Ishikawa (cell line): ENCODE measurements around the gene ZDHHC4.
A peak's percentile ranks its signal among the peaks of the same experiment; 100 is the strongest.

ENCODE experiments used
- CEBPB ChIP-seq: IDR thresholded peaks from 2 replicates; pipeline ENCODE4 v1.6.1; 2012
- CREB1 ChIP-seq: IDR thresholded peaks from 2 replicates; pipeline ENCODE4 v1.6.1; 2012; ENCODE audit warnings: low read depth
- EGR1 ChIP-seq: IDR thresholded peaks from 2 replicates; pipeline ENCODE4 v1.6.1; 2012
- EP300 ChIP-seq: IDR thresholded peaks from 2 replicates; pipeline ENCODE4 v1.6.1; 2012; ENCODE audit warnings: borderline replicate concordance
- FOXM1 ChIP-seq: IDR thresholded peaks from 2 replicates; pipeline ENCODE4 v1.6.1; 2012; ENCODE audit warnings: low read depth, borderline replicate concordance
- NFIC ChIP-seq: IDR thresholded peaks from 2 replicates; pipeline ENCODE4 v1.6.1; 2012
- RAD21 ChIP-seq: IDR thresholded peaks from 2 replicates; pipeline ENCODE4 v1.6.1; 2012; ENCODE audit warnings: low read depth
- TAF1 ChIP-seq: IDR thresholded peaks from 2 replicates; pipeline ENCODE4 v1.6.1; 2012; ENCODE audit warnings: low read depth, mild to moderate bottlenecking
- TCF12 ChIP-seq: IDR thresholded peaks from 2 replicates; pipeline ENCODE4 v1.6.1; 2012; ENCODE audit warnings: low read depth
- TEAD4 ChIP-seq: IDR thresholded peaks from 2 replicates; pipeline ENCODE4 v1.6.1; 2012
- YY1 ChIP-seq: IDR thresholded peaks from 2 replicates; pipeline ENCODE4 v1.6.1; 2012; ENCODE audit warnings: low read depth
- ZBTB7A ChIP-seq: IDR thresholded peaks from 2 replicates; pipeline ENCODE4 v1.6.1; 2012; ENCODE audit warnings: low read depth
- TF ChIP-seq, protein P1 (sequence below): IDR thresholded peaks from 2 replicates; pipeline ENCODE4 v1.6.1; 2012
- TF ChIP-seq, protein P2 (sequence below): IDR thresholded peaks from 2 replicates; pipeline ENCODE4 v1.6.1; 2012; ENCODE audit warnings: low read depth, mild to moderate bottlenecking
- TF ChIP-seq, protein P3 (sequence below): IDR thresholded peaks from 2 replicates; pipeline ENCODE4 v1.6.1; 2012

Gene ZDHHC4

DNA sequence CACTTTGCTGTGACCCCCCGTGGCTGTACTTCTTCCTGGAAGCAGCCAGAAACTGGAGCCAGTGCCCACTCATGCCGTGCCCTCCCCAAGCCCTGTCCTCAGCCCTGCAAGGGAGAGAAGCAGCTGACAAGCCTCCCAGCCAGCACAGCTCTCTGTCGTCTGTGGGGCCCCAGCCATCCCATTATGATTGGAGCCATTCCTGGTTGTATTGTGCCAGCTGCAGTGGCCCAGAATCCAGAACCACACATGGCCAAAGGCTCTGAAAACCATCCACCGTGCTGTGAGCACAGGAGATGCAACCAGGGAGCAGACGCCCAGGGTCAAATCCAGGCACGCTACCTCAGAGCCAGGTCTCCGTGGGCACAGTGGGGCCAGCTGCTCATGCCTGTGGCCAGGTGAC, 44.7 kb upstream of the ZDHHC4 start:
- TF ChIP-seq ZBTB7A (no peak), NFIC (no peak), YY1 (no peak)
- TF ChIP-seq, protein P1, sequence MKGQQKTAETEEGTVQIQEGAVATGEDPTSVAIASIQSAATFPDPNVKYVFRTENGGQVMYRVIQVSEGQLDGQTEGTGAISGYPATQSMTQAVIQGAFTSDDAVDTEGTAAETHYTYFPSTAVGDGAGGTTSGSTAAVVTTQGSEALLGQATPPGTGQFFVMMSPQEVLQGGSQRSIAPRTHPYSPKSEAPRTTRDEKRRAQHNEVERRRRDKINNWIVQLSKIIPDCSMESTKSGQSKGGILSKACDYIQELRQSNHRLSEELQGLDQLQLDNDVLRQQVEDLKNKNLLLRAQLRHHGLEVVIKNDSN = no peak
- TF ChIP-seq, protein P2, sequence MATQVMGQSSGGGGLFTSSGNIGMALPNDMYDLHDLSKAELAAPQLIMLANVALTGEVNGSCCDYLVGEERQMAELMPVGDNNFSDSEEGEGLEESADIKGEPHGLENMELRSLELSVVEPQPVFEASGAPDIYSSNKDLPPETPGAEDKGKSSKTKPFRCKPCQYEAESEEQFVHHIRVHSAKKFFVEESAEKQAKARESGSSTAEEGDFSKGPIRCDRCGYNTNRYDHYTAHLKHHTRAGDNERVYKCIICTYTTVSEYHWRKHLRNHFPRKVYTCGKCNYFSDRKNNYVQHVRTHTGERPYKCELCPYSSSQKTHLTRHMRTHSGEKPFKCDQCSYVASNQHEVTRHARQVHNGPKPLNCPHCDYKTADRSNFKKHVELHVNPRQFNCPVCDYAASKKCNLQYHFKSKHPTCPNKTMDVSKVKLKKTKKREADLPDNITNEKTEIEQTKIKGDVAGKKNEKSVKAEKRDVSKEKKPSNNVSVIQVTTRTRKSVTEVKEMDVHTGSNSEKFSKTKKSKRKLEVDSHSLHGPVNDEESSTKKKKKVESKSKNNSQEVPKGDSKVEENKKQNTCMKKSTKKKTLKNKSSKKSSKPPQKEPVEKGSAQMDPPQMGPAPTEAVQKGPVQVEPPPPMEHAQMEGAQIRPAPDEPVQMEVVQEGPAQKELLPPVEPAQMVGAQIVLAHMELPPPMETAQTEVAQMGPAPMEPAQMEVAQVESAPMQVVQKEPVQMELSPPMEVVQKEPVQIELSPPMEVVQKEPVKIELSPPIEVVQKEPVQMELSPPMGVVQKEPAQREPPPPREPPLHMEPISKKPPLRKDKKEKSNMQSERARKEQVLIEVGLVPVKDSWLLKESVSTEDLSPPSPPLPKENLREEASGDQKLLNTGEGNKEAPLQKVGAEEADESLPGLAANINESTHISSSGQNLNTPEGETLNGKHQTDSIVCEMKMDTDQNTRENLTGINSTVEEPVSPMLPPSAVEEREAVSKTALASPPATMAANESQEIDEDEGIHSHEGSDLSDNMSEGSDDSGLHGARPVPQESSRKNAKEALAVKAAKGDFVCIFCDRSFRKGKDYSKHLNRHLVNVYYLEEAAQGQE = no peak

DNA sequence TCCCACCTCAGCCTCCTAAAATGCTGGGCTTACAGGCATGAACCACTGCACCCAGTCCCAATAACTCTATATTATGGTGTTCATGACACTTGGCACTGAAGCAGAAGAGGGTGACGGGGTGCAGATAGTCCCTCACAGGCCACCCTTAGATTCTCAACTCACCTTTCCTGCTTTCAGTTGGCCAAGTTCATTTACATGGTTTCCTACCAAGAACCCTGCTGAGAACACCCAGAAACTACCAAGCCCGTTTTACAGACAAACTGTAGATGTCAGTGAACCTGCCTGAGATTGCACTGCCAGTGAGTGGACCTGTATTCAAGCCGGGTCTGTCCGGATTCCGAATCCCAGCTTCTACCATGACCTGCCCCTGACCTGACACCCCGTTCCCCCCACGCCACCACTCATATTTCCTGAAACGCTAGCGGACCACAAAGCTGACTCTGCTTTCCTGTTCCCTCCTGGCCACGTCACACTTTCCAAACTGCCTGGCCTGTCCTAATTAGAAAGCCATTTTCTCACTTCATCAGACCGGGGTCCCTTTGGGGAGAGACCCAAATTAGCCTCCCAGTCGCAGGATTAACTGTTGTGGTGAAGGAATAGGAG, 43.3 kb upstream of the ZDHHC4 start:
- TF ChIP-seq, protein P3, sequence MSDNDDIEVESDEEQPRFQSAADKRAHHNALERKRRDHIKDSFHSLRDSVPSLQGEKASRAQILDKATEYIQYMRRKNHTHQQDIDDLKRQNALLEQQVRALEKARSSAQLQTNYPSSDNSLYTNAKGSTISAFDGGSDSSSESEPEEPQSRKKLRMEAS = no peak
- TF ChIP-seq ZBTB7A = no peak
- TF ChIP-seq RAD21 = no peak
- TF ChIP-seq FOXM1 = no peak
- TF ChIP-seq, protein P1 = no peak
- no peak for TF ChIP-seq CREB1
- no peak for TF ChIP-seq TCF12
- TF ChIP-seq TEAD4 = no peak
- TF ChIP-seq CEBPB = no peak
- TF ChIP-seq NFIC = no peak
- TF ChIP-seq TAF1 = no peak
- no peak for TF ChIP-seq YY1
- no peak for TF ChIP-seq EP300
- TF ChIP-seq, protein P2 = no peak
- TF ChIP-seq EGR1 = no peak

DNA sequence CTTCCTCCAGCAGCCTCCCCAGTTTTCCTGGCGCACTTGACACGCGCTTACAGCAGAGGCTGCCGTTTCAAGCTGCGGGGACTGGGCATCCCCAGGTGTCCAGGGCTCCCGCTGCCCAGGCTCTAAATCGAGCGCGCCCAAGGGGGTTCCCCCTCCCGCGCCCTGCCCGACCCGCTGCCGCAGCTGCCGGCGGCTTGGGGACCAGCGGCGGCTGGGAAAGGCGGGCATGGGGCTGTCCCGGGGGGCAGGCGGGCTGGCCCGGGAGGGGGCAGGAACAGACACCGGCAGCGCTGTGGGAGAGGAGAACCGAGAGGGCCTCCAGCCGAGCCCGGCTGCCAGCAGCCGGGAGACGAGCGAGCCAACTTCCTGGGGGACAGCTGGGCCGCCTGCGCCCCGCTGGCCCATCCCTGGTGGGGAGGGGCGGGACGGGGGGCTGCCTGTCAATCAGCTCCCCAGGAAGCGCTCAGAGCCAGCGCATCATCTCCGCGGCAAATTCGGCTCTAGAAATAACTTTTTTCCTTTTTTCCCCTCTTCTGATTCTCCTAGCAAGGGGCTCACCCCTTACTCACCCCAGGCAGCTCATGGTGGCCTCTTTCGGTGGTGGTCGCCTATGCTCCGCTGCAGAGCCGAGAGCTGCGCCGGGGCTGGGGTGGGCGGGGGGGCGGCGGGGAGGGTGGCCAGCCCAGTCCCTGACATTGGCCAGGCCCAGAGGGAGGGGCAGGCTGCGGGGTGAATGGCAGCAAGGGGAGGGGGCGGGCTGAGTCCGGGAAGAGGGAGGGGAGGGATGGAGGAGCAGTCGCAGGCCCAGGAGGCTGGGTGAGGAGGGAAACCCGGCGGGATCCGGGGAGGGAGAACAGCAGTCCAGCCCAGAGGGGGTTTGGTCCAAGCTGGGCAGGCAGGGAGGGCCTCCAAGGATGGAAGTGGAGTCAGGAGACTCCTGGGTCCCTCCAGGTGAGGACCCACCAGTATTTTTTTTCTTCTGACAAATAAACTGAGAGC, 40.7 kb upstream of the ZDHHC4 start:
- no peak for TF ChIP-seq TEAD4
- TF ChIP-seq, protein P1 = no peak
- no peak for TF ChIP-seq RAD21
- no peak for TF ChIP-seq TAF1
- peak; percentile 75; the same call in 1 of the 2 replicates for TF ChIP-seq ZBTB7A

DNA sequence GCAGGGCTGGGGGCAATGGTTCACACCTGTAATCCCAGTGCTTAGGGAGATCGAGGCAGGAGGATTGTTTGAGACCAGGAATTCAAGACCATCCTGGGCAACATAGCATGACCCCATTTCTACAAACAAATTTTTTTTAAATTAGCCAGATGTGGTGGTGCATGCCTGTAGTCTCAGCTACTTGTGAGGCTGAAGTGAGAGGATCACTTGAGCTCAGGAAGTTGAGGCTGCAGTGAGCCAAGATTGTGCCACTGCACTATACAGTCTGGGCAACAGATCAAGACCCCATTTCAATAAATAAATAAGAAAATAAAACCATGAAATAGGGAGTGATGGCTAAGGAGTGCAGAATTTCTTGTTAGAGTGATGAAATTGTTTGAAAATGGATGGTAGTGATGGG, 34.9 kb upstream of the ZDHHC4 start:
- TF ChIP-seq TEAD4 = no peak
- TF ChIP-seq CEBPB = no peak

DNA sequence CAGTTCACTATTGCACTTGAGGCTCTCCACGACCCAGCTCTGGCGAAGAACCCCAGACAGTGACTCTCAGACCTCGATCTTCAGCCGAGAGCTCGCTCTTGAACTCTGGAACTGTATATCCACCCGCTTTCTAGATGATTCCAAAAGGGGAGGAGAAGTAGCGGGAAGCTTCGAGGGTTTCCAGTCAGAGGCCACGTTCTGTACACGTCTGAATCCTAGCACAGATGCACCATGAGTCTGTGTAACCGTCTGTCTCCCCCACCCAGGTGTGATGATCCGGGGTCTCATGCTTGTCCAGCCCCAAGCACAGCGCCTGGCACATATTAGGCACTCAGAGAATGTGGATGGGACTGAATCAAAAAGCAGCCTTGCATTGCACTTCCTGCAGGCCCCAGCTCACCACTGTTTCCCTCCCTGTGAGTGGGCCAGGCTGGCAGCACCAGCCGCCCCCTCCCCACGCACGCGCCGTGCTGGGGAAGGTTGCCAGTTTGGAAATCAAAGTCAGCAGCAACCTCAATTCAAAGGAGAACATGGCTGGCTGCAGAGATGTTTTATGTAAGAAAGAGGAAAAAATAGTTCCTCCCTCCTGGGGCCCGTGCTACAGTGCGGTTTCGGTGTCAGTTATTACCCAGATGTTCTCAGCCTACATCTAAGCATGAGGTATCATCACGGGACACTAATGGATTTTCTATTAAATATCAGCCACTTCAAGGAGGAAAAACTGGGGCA, 31.7 kb upstream of the ZDHHC4 start:
- TF ChIP-seq RAD21 (no peak), YY1 (no peak), CEBPB (no peak), FOXM1 (no peak), CREB1 (no peak), EP300 (no peak), NFIC (no peak), TAF1 (no peak), TCF12 (no peak), TEAD4 (no peak), EGR1 (no peak), ZBTB7A (no peak)
- TF ChIP-seq, protein P1 = no peak
- TF ChIP-seq, protein P2 = no peak
- TF ChIP-seq, protein P3 = no peak
